Esophagus muscularis mucosa (tissue), 4 donors: ENCODE data around the gene PRLH. TPM values are rescaled to one million over a fixed set of nuclear protein-coding genes. Genes with fewer than 3 reads are reported as not detected.

ENCODE experiments used
- DNase-seq: peaks from one replicate; pipeline ENCODE4 v3.0.0-alpha.2; 2017; ENCODE audit errors: extremely low spot score
- H3K27ac ChIP-seq, 4 donors: fragments of 200-600 bp; sonication (generic); replicated peaks in 1 of 4; 1 replicate in 3 of 4; 2 replicates in 1 of 4; pipeline ENCODE4 v1.5.1; 2016 to 2019; ENCODE audit warnings: mild to moderate bottlenecking in 1 of 4
- H3K27me3 ChIP-seq, 4 donors: fragments of 200-600 bp; sonication (generic); one replicate each; pipeline versions ENCODE4 v1.5.1 to v1.6.0; 2016 to 2019
- H3K36me3 ChIP-seq, 4 donors: fragments of 200-600 bp; sonication (generic); one replicate each; pipeline ENCODE4 v1.5.1; 2016 to 2019
- H3K4me1 ChIP-seq, 4 donors: fragments of 200-600 bp; sonication (generic); one replicate each; pipeline ENCODE4 v1.5.1; 2016 to 2019
- H3K4me3 ChIP-seq, 4 donors: fragments of 200-600 bp; sonication (generic); 1 replicate in 2 of 4; 2 replicates in 2 of 4; pipeline ENCODE4 v1.5.1; 2016 to 2019; ENCODE audit warnings: mild to moderate bottlenecking in 4 of 4, moderate library complexity in 1 of 4
- H3K9me3 ChIP-seq, 4 donors: fragments of 200-600 bp; sonication (generic); 1 replicate in 3 of 4; 2 replicates in 1 of 4; pipeline ENCODE4 v1.5.1; 2016 to 2019
- EP300 ChIP-seq: sonication (generic); formaldehyde crosslinking; IDR thresholded peaks from one replicate; pipeline ENCODE4 v1.6.1; 2017; ENCODE audit warnings: antibody characterized with exemption
- POLR2A ChIP-seq: fragments of 450-650 bp; IDR thresholded peaks from one replicate; pipeline ENCODE4 v1.6.1; 2017; ENCODE audit warnings: antibody characterized with exemption, moderate library complexity, mild to moderate bottlenecking, low read depth
- POLR2AphosphoS5 ChIP-seq, 2 donors: sonication (generic); formaldehyde crosslinking; IDR thresholded peaks; one replicate each; pipeline ENCODE4 v1.6.1; 2017; ENCODE audit warnings: antibody characterized with exemption in 2 of 2
- WGBS: methylation state at CpG from one replicate; pipeline ENCODE4 v1.1.5; 2018; 5-methylcytosine and 5-hydroxymethylcytosine counted together
- intact Hi-C: fragments of 100-400 bp; cut with DNase I; formaldehyde crosslinking; loops from one replicate; pipeline ENCODE4 v1.15.1; 2023
- total RNA-seq, 4 donors: library from RNA; depleted of rRNA; stranded (reverse); fragments of >200 nt; gene quantifications; one replicate each; pipeline versions ENCODE4 v1.1.0 to v1.2.1, GENCODE V29; 2016
- TF ChIP-seq, protein P1 (sequence below), 3 experiments: fragments of 200-600 bp in 2 of 3; fragments of 450-650 bp in 1 of 3; sonication (generic) in 2 of 3; IDR thresholded peaks; one replicate each; pipeline ENCODE4 v1.5.1; 2017 to 2019; ENCODE audit warnings: antibody characterized with exemption in 3 of 3, mild to moderate bottlenecking in 2 of 3, moderate library complexity in 1 of 3

The PRLH gene
- total RNA-seq, 4 donors from 2014 or later = not detected

DNA sequence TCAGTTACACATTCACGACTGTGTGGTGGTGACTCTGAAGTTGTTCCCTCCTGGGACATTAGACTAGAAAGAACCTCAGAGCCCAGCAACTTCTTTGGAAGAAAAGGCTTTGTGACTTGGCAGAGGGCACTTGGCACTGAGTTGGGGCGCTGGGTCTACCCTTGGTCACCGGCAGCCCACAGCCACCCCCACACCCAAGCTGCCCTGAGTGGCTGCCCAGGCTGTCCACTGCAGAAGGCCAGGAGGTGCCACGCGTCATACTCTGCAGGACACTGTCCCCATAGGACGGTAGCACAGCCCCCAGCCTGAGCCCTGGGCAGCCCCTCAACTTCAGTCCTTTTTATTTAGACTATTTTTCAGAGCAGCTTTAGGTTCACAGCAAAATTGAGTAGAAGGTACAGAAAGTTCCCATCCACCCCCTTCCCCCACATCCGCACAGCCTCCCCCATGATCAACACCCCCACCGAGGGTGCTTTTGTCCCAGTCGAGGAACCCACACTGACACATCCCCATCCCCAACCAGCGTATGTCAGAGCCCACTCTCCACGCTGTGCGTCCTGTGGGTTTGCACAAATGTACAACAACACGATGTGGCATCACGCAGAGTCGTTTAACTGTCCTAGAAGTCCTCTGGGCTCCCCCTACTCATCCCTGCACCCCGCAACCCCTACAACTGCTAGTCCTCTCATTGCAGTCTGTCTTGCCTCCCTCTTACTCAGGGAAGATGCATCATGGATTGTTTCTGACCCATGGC lies 1.1 kb downstream of the PRLH start:
- peaks cover 5 to 11% (median 10%) of the 10 kb centered on the region in 4 donors for H3K4me1 ChIP-seq
- peaks cover 0 to 22% (median 0%) of the 10 kb centered on the region in 4 donors for H3K27me3 ChIP-seq
- H3K9me3 ChIP-seq = no peaks in the 10 kb centered on the region
- H3K4me3 ChIP-seq = no peak overlapping the region
- no peaks in the 10 kb centered on the region for H3K36me3 ChIP-seq
- intact Hi-C loops = no loop called here
- no peak for DNase-seq
- no peak overlapping the region for H3K27ac ChIP-seq
- 79% methylated on average over 16 of the region's 16 CpGs for WGBS
- TF ChIP-seq EP300 (no peak), POLR2A (no peak), POLR2AphosphoS5 (IDR thresholded peaks at IDR 0.05) (no peak)
- TF ChIP-seq, protein P1, sequence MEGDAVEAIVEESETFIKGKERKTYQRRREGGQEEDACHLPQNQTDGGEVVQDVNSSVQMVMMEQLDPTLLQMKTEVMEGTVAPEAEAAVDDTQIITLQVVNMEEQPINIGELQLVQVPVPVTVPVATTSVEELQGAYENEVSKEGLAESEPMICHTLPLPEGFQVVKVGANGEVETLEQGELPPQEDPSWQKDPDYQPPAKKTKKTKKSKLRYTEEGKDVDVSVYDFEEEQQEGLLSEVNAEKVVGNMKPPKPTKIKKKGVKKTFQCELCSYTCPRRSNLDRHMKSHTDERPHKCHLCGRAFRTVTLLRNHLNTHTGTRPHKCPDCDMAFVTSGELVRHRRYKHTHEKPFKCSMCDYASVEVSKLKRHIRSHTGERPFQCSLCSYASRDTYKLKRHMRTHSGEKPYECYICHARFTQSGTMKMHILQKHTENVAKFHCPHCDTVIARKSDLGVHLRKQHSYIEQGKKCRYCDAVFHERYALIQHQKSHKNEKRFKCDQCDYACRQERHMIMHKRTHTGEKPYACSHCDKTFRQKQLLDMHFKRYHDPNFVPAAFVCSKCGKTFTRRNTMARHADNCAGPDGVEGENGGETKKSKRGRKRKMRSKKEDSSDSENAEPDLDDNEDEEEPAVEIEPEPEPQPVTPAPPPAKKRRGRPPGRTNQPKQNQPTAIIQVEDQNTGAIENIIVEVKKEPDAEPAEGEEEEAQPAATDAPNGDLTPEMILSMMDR (IDR thresholded peaks at IDR 0.05) = no peak

DNA sequence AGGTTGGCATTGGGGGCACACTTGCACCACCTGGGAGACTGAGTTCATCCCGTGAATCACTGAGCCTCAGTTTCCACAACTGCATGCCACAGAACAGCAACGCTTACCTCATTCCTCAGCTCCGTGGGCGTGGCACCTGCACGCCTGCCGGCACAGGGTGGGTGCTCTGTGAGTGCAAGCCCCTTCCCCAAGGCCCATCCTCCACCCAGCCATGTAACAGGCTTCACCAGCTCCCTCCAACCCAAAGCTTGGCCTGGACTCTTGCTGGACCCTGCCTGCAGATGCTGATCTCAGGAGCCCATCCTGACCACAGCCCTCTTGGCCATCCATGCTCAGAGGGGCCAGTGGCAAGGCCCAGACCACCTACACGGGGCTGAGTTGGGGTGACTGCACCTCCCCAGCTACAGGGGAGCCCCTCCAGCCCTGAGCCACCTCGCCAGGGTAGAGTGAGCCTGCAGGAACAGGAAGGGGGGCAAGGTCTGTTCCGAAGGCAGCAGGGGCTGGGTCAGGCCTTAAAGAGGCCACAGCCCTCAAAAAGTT lies 1.8 kb downstream of the PRLH start:
- TF ChIP-seq POLR2AphosphoS5 (IDR thresholded peaks at IDR 0.05) (no peak), POLR2A (no peak), EP300 (no peak)
- TF ChIP-seq, protein P1 (IDR thresholded peaks at IDR 0.05) = no peak
- intact Hi-C loops = no loop called here

DNA sequence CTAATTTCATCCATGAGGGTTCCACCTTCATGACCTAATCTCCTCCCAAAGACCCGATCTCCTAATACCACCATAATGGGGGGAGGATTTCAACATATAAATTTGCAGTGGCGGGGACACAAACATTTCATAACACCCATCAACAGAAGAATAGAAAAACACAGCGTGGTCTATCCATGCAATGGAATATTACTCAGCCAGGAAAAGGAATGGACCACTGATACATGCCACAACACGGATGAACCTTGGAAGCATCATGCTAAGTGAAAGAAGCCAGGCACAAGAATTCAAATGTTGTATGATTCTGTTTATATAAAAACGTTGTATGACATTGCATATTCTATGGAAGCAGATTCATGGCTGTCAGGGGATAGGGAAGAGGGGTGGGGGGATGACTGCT lies 2.7 kb downstream of the PRLH start:
- WGBS = 93% methylated on average over 5 of the region's 5 CpGs
- peaks cover 0 to 12% (median 0%) of the 10 kb centered on the region in 4 donors for H3K27me3 ChIP-seq

More for the DNA sequence above, 1.8 kb downstream of the PRLH start:
- WGBS = 93% methylated on average over 4 of the region's 9 CpGs
- Histone ChIP-seq H3K36me3 (no peaks in the 10 kb centered on the region), H3K4me3 (no peak overlapping the region), H3K4me1 (peaks cover 9 to 15% (median 14%) of the 10 kb centered on the region in 4 donors), H3K27me3 (peaks cover 0 to 20% (median 0%) of the 10 kb centered on the region in 4 donors), H3K27ac (no peak overlapping the region), H3K9me3 (no peaks in the 10 kb centered on the region)
- DNase-seq = no peak

DNA sequence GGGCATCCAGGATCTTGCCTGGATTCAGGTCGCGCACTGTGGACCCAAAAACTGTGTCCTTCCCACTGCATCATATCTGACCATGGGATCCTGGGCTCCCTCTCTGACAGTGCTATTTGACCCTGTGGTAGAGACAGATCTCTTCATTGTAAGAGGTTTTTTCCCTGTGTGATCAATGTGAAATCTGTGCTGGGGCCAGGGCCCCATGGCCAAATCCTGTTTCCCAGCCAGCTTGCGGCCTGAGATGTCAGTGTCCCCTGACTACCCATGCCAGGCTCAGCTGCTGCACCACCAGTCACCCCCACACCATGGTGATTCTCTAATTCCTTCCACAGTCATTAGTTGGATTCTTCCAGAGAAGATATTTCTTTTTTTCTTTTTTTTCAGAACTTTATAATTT lies 3.5 kb downstream of the PRLH start:
- H3K4me3 ChIP-seq = no peak overlapping the region
- peaks cover 14 to 21% (median 17%) of the 10 kb centered on the region in 4 donors for H3K4me1 ChIP-seq
- WGBS = 96% methylated on average over 3 of the region's 3 CpGs
- intact Hi-C loops = loop anchor here (10.0 kb wide), 3 partner anchors 155 to 475 kb away; partner anchors contain the start of gene COL6A3
- peaks cover 0 to 3% (median 0%) of the 10 kb centered on the region in 4 donors for H3K27me3 ChIP-seq
- H3K9me3 ChIP-seq = no peaks in the 10 kb centered on the region
- TF ChIP-seq, protein P1 (IDR thresholded peaks at IDR 0.05) = no peak
- no peak for TF ChIP-seq EP300
- no peak for TF ChIP-seq POLR2AphosphoS5 (IDR thresholded peaks at IDR 0.05)
- TF ChIP-seq POLR2A = no peak
- H3K27ac ChIP-seq = no peak overlapping the region
- H3K36me3 ChIP-seq = no peaks in the 10 kb centered on the region
- no peak for DNase-seq

More for the DNA sequence above, 2.7 kb downstream of the PRLH start:
- H3K36me3 ChIP-seq = no peaks in the 10 kb centered on the region
- no peaks in the 10 kb centered on the region for H3K9me3 ChIP-seq
- intact Hi-C loops = no loop called here
- TF ChIP-seq, protein P1 (IDR thresholded peaks at IDR 0.05) = no peak
- TF ChIP-seq POLR2A (no peak), EP300 (no peak), POLR2AphosphoS5 (IDR thresholded peaks at IDR 0.05) (no peak)
- DNase-seq = no peak
- H3K4me3 ChIP-seq = no peak overlapping the region
- peaks cover 9 to 15% (median 14%) of the 10 kb centered on the region in 4 donors for H3K4me1 ChIP-seq
- H3K27ac ChIP-seq = no peak overlapping the region
